HepG2 (cell line): ENCODE results near the gene BEAN1. TPM values are rescaled to one million over a fixed set of nuclear protein-coding genes. Genes with fewer than 3 reads are reported as not detected.

Experiments used
- ATAC-seq: fragments of 200-7000 bp; cut with Tn5 transposase; 3 replicates; pipeline ENCODE4 v1.9.1; 2020; ENCODE audit warnings: mild to moderate bottlenecking, moderate library complexity
- BruUV-seq: library from RNA; stranded (reverse); fragments of 400-500 nt; replicated peaks from 2 replicates; lab custom pipeline; 2021; lab: Mats Ljungman, UMichigan
- CTCF ChIA-PET: fragments of 300-600 bp; formaldehyde crosslinking; extraction: SDS; loops from one replicate; lab custom pipeline; 2021; ENCODE audit warnings: low total read pairs, inconsistent platforms, low intra/inter-chr PET ratio; lab: Yijun Ruan, JAX
- POLR2A ChIA-PET: fragments of 350-600 bp; sonication (Branson Sonifier 250); formaldehyde crosslinking; loops from one replicate; lab custom pipeline; 2020; ENCODE audit warnings: antibody characterized with exemption, inconsistent platforms; lab: Yijun Ruan, JAX
- DNase-seq: peaks from one replicate; pipeline ENCODE4 v3.0.0-alpha.2; 2015; ENCODE audit warnings: low spot score
- FAIRE-seq: peaks from 3 replicates; lab custom pipeline; 2011; peaks lifted over from hg19 to GRCh38; lab: Jason Lieb, UNC
- H2AFZ ChIP-seq: one replicate; pipeline ENCODE4 v1.6.1; 2011; ENCODE audit warnings: low read length, inconsistent platforms
- H3K27ac ChIP-seq: fragments of 300-600 bp; 3 replicates; pipeline ENCODE4 v1.8.0; 2011; ENCODE audit warnings: mixed run types, mild to moderate bottlenecking, mixed read lengths, low read length, inconsistent platforms; ENCODE audit not compliant: insufficient read depth; ENCODE audit errors: extremely low read length
- H3K27me3 ChIP-seq, 2 experiments: fragments of 200-600 bp in 1 of 2; 2 replicates in 1 of 2; 3 replicates in 1 of 2; pipeline versions ENCODE4 v1.6.0 to v1.8.0; 2011; ENCODE audit warnings: low read length in 2 of 2, mild to moderate bottlenecking in 2 of 2, moderate library complexity in 2 of 2, inconsistent platforms in 1 of 2; ENCODE audit not compliant: insufficient read depth in 2 of 2, control insufficient read depth in 1 of 2
- H3K36me3 ChIP-seq, 2 experiments: fragments of 200-600 bp in 1 of 2; replicated peaks in 1 of 2; 2 replicates in 1 of 2; 3 replicates in 1 of 2; pipeline versions ENCODE4 v1.5.1 to v1.8.0; 2011; ENCODE audit warnings: low read length in 2 of 2, inconsistent platforms in 1 of 2; ENCODE audit not compliant: insufficient read depth in 2 of 2, control insufficient read depth in 1 of 2
- H3K4me1 ChIP-seq: 2 replicates; pipeline ENCODE4 v1.5.1; 2012; ENCODE audit warnings: low read length, inconsistent platforms; ENCODE audit not compliant: insufficient read depth
- H3K4me2 ChIP-seq: 2 replicates; pipeline ENCODE4 v1.6.0; 2011; ENCODE audit warnings: low read depth, low read length, inconsistent platforms
- H3K4me3 ChIP-seq, 3 experiments: fragments of 200-600 bp in 1 of 3; sonication (generic), shearing (Covaris generic) in 1 of 3; replicated peaks in 1 of 3; 2 replicates each; pipeline ENCODE4 v1.5.1; 2011 to 2016; ENCODE audit warnings: low read length in 3 of 3, inconsistent platforms in 2 of 3, low read depth in 2 of 3, mild to moderate bottlenecking in 2 of 3, control low read depth in 1 of 3, mixed read lengths in 1 of 3; ENCODE audit not compliant: insufficient read depth in 1 of 3
- H3K79me2 ChIP-seq: one replicate; pipeline ENCODE4 v1.6.1; 2011; ENCODE audit warnings: low read length, inconsistent platforms; ENCODE audit not compliant: insufficient read depth
- H3K9ac ChIP-seq: 2 replicates; pipeline ENCODE4 v1.6.0; 2011; ENCODE audit warnings: mild to moderate bottlenecking, low read depth, low read length, inconsistent platforms; ENCODE audit not compliant: insufficient read depth
- H3K9me3 ChIP-seq: 2 replicates; pipeline ENCODE4 v1.5.1; 2012; ENCODE audit warnings: mild to moderate bottlenecking, low read length
- H4K20me1 ChIP-seq: 2 replicates; pipeline ENCODE4 v1.6.0; 2011; ENCODE audit warnings: inconsistent platforms, mild to moderate bottlenecking, low read length, moderate library complexity; ENCODE audit not compliant: insufficient read depth
- AKNA ChIP-seq: sonication (generic); formaldehyde crosslinking; IDR thresholded peaks from 2 replicates; pipeline ENCODE4 v1.4.0; 2020; ENCODE audit warnings: missing genetic modification reagents, borderline replicate concordance
- BRCA1 ChIP-seq: sonication (generic); formaldehyde crosslinking; IDR thresholded peaks from 2 replicates; pipeline ENCODE4 v1.4.0; 2020; ENCODE audit warnings: missing genetic modification reagents
- CAMTA2 ChIP-seq: sonication (generic); formaldehyde crosslinking; IDR thresholded peaks from 2 replicates; pipeline ENCODE4 v1.4.0; 2020; ENCODE audit warnings: mild to moderate bottlenecking, missing genetic modification reagents, borderline replicate concordance
- FOXP1 ChIP-seq, 2 experiments: fragments of 450-650 bp in 1 of 2; IDR thresholded peaks; 2 replicates each; pipeline ENCODE4 v1.6.1; 2017 to 2018; ENCODE audit warnings: antibody characterized with exemption in 1 of 2
- HES4 ChIP-seq: sonication (generic); formaldehyde crosslinking; IDR thresholded peaks from 2 replicates; pipeline ENCODE4 v1.9.0; 2021; ENCODE audit warnings: mild to moderate bottlenecking, missing genetic modification reagents, borderline replicate concordance
- JUNB ChIP-seq: sonication (generic); formaldehyde crosslinking; IDR thresholded peaks from 2 replicates; pipeline ENCODE4 v1.8.0; 2022; ENCODE audit warnings: missing genetic modification reagents, mild to moderate bottlenecking, borderline replicate concordance
- KDM5A ChIP-seq: fragments of 200-600 bp; sonication (generic); IDR thresholded peaks from 2 replicates; pipeline ENCODE4 v1.7.0; 2018; ENCODE audit warnings: antibody characterized with exemption, mild to moderate bottlenecking, low read length, borderline replicate concordance
- NR2F1 ChIP-seq, 2 experiments: fragments of 450-650 bp in 1 of 2; formaldehyde crosslinking in 1 of 2; IDR thresholded peaks; 2 replicates each; pipeline versions ENCODE4 v1.5.0 to v1.6.1; 2016 to 2020; ENCODE audit warnings: mild to moderate bottlenecking in 1 of 2, missing compliant biosample characterization in 1 of 2, missing genetic modification reagents in 1 of 2, moderate library complexity in 1 of 2
- SIN3A ChIP-seq: IDR thresholded peaks from 2 replicates; pipeline ENCODE4 v1.6.1; 2011; ENCODE audit warnings: low read depth, mild to moderate bottlenecking, control low read depth, low read length, borderline replicate concordance
- ZNF296 ChIP-seq: sonication (generic); formaldehyde crosslinking; conservative IDR thresholded peaks from 2 replicates; pipeline ENCODE4 v1.5.0; 2020; ENCODE audit warnings: mild to moderate bottlenecking, missing genetic modification reagents
- ZNF446 ChIP-seq: sonication (generic); formaldehyde crosslinking; IDR thresholded peaks from 2 replicates; pipeline ENCODE4 v1.5.0; 2020; ENCODE audit warnings: mild to moderate bottlenecking, missing genetic modification reagents
- ZNF841 ChIP-seq: sonication (generic); formaldehyde crosslinking; IDR thresholded peaks from 2 replicates; pipeline ENCODE4 v1.8.1; 2023; ENCODE audit warnings: missing genetic modification reagents, borderline replicate concordance
- WGBS: methylation state at CpG from one replicate; pipeline ENCODE4 v1.1.6; 2017; ENCODE audit warnings: low lambda C conversion rate; 5-methylcytosine and 5-hydroxymethylcytosine counted together
- in situ Hi-C: cut with HindIII; loops from 2 replicates; pipeline ENCODE4 v1.10.0; 2017; ENCODE audit warnings: low pct_unique_long_range_greater_than_20kb; ENCODE audit not compliant: extremely low pct_ligation_motif_present
- intact Hi-C: fragments of 100-400 bp; cut with micrococcal nuclease; formaldehyde crosslinking; loops from one replicate; pipeline ENCODE4 v1.10.0; 2022; ENCODE audit not compliant: unreplicated experiment
- polyA plus RNA-seq, 8 experiments: library from polyadenylated mRNA; depleted of rRNA in 3 of 8; stranded (reverse) in 7 of 8; unstranded in 1 of 8; fragments of >200 nt; fragmentation: Illumina TruSeq in 4 of 8; extraction: Trizol in 4 of 8; gene quantifications; 2 replicates each; pipeline versions ENCODE4 v1.2.1 to v1.2.3, GENCODE V29; 2011 to 2016; ENCODE audit warnings: low read depth in 4 of 8, missing spikeins in 1 of 8, mixed read lengths in 1 of 8; ENCODE audit not compliant: insufficient read depth in 1 of 8
- total RNA-seq, 5 experiments: library from RNA; depleted of rRNA; stranded (reverse); fragments of >200 nt; fragmentation: Illumina TruSeq; extraction: Trizol; gene quantifications; 2 replicates each; pipeline ENCODE4 v1.2.3, GENCODE V29; 2016; ENCODE audit warnings: low read depth in 1 of 5
- TF ChIP-seq, protein P1 (sequence below): sonication (generic); formaldehyde crosslinking; IDR thresholded peaks from 2 replicates; pipeline ENCODE4 v1.5.0; 2020; ENCODE audit warnings: mild to moderate bottlenecking, missing genetic modification reagents
- TF ChIP-seq, protein P2 (sequence below): sonication (generic); formaldehyde crosslinking; IDR thresholded peaks from 2 replicates; pipeline ENCODE4 v1.4.0; 2020; ENCODE audit warnings: missing genetic modification reagents, borderline replicate concordance

Gene BEAN1
- total and polyA plus RNA-seq, 2 of the 13 experiments (the other 11 are each of a cell fraction or from before 2014, with no cell fraction given), result 0.53 to 1.4 TPM

DNA sequence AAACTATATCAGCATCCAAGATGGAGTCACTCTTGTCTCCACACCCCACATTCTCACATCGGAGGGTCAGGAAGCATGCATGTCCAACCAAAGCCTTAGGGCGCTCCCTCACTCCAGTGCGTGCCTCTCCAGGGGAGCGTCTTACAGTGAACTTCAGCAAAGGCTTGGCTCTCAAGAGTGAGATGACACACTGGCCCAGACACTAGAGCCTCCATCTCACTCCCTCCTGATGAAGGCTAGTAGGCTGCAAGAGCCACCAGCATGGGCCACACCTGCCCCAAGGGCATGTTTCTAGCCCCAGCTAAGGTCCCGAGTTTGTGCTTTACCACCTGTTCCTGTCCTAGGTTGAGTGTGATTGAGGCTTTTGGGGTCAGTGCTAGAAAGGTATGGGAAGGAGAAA, 40.5 kb downstream of the BEAN1 start:
- H3K4me2 ChIP-seq, result no peak overlapping the region
- peaks cover 11% of the 10 kb centered on the region for H3K4me1 ChIP-seq
- CTCF ChIA-PET, result no interaction called here
- H3K4me3 ChIP-seq, result no peak overlapping the region
- 68% methylated on average over 4 of the region's 5 CpGs for WGBS
- DNase-seq (no peak), FAIRE-seq (no peak), ATAC-seq (no peak)
- BruUV-seq, result no TSS peak
- no peaks in the 10 kb centered on the region for H3K79me2 ChIP-seq
- H3K9me3 ChIP-seq, result no peaks in the 10 kb centered on the region
- H2AFZ ChIP-seq, result no peak overlapping the region
- no peak overlapping the region for H3K27ac ChIP-seq
- H3K9ac ChIP-seq, result no peak overlapping the region
- in situ Hi-C loops, result no loop called here
- intact Hi-C loops, result no loop called here
- POLR2A ChIA-PET, result no interaction called here
- peaks cover 4 to 45% of the 10 kb centered on the region in 2 experiments for H3K27me3 ChIP-seq
- H3K36me3 ChIP-seq, result no peaks in the 10 kb centered on the region
- no peaks in the 10 kb centered on the region for H4K20me1 ChIP-seq
- TF ChIP-seq ZNF446, result no peak
- TF ChIP-seq CAMTA2, result no peak
- no peak for TF ChIP-seq KDM5A
- no peak for TF ChIP-seq SIN3A
- no peak for TF ChIP-seq ZNF841 (CRISPR knock-in tag)
- TF ChIP-seq, protein P1, sequence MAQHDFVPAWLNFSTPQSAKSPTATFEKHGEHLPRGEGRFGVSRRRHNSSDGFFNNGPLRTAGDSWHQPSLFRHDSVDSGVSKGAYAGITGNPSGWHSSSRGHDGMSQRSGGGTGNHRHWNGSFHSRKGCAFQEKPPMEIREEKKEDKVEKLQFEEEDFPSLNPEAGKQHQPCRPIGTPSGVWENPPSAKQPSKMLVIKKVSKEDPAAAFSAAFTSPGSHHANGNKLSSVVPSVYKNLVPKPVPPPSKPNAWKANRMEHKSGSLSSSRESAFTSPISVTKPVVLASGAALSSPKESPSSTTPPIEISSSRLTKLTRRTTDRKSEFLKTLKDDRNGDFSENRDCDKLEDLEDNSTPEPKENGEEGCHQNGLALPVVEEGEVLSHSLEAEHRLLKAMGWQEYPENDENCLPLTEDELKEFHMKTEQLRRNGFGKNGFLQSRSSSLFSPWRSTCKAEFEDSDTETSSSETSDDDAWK, result no peak
- TF ChIP-seq ZNF296 (CRISPR knock-in tag), result no peak
- no peak for TF ChIP-seq HES4
- no peak for TF ChIP-seq BRCA1 (CRISPR knock-in tag)
- no peak for TF ChIP-seq AKNA (CRISPR knock-in tag)
- no peak for TF ChIP-seq JUNB (CRISPR knock-in tag)
- no peak for TF ChIP-seq FOXP1 (IDR thresholded peaks at IDR 0.05)
- TF ChIP-seq FOXP1 (CRISPR knock-in tag; IDR thresholded peaks at IDR 0.05), result no peak
- TF ChIP-seq, protein P2, sequence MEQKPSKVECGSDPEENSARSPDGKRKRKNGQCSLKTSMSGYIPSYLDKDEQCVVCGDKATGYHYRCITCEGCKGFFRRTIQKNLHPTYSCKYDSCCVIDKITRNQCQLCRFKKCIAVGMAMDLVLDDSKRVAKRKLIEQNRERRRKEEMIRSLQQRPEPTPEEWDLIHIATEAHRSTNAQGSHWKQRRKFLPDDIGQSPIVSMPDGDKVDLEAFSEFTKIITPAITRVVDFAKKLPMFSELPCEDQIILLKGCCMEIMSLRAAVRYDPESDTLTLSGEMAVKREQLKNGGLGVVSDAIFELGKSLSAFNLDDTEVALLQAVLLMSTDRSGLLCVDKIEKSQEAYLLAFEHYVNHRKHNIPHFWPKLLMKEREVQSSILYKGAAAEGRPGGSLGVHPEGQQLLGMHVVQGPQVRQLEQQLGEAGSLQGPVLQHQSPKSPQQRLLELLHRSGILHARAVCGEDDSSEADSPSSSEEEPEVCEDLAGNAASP (CRISPR knock-in tag), result no peak
- no peak for TF ChIP-seq NR2F1 (CRISPR knock-in tag; IDR thresholded peaks at IDR 0.05)
